AG10803 (cell line): ENCODE measurements around the gene TEX2.
"Not testable (repeated sequence)": the region's sequence is repeated elsewhere in the genome, so short reads cannot be mapped to it uniquely, and the experiment has no call there.

Experiments used
- DNase-seq: peaks from one replicate; pipeline ENCODE4 v3.0.0; 2010; ENCODE audit warnings: low read depth
- H3K4me3 ChIP-seq: 2 replicates; pipeline ENCODE4 v1.5.1; 2011; ENCODE audit warnings: mild to moderate bottlenecking, low read length, control low read depth
- TF ChIP-seq, protein P1 (sequence below): conservative IDR thresholded peaks from 2 replicates; pipeline ENCODE4 v1.5.1; 2011; ENCODE audit warnings: mild to moderate bottlenecking, low read length, control low read depth, inconsistent platforms

Gene TEX2

DNA sequence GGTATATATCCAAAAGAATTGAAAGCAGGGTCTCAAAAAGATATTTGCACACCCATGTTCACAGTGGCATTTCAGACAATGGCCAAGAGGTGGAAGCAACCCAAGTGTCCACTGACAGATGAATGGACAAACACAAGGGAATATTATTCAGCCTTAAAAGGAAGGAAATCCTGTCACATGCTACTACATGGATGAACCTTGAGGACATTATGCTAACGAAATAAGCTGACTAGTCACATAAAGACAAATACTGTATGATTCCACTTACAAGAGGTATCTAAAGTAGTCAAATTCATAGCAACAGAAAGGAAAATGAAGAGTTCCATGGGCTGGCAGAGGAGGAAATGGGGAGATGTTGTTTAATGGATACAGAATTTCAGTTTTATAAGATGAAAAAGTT lies 41.4 kb downstream of the TEX2 start:
- TF ChIP-seq, protein P1, sequence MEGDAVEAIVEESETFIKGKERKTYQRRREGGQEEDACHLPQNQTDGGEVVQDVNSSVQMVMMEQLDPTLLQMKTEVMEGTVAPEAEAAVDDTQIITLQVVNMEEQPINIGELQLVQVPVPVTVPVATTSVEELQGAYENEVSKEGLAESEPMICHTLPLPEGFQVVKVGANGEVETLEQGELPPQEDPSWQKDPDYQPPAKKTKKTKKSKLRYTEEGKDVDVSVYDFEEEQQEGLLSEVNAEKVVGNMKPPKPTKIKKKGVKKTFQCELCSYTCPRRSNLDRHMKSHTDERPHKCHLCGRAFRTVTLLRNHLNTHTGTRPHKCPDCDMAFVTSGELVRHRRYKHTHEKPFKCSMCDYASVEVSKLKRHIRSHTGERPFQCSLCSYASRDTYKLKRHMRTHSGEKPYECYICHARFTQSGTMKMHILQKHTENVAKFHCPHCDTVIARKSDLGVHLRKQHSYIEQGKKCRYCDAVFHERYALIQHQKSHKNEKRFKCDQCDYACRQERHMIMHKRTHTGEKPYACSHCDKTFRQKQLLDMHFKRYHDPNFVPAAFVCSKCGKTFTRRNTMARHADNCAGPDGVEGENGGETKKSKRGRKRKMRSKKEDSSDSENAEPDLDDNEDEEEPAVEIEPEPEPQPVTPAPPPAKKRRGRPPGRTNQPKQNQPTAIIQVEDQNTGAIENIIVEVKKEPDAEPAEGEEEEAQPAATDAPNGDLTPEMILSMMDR, result no peak
- DNase-seq, result no peak
- no peak overlapping the region for H3K4me3 ChIP-seq

DNA sequence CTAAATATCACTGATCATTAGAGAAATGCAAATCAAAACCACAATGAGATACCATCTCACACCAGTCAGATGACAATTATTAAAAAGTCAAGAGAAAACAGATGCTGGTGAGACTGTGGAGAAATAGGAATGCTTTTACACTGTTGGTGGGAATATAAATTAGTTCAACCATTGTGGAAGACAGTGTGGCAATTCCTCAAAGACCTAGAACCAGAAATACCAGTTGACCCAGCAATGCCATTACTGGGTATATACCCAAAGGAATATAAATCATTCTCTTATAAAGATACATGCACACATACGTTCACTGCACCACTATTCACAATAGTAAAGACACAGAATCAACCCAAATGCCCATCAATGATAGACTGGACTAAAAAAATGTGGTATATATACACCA lies 42.5 kb downstream of the TEX2 start:
- DNase-seq, result peak; percentile 45
- H3K4me3 ChIP-seq, result not testable (repeated sequence)

DNA sequence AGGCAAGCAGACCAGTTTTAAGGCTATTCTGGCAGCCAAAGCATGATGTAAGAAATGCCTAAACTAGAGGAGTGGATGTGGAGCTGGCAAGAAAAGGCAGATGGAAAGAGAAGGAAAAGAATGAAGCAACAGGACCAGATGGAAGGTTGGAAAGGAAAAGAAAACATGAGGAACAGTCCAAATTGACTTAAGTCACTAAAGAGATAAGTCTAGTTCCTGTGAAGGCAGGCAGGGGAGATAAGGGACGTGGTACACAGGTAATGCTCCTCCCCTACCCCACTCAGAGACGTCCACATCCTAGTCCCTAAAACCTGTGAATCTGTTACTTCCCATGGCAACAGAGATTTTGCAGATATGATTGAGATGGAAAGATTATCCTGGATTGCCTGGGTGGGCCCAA lies 43.5 kb downstream of the TEX2 start:
- TF ChIP-seq, protein P1, result no peak
- peak; percentile 54 for DNase-seq
- no peak overlapping the region for H3K4me3 ChIP-seq

DNA sequence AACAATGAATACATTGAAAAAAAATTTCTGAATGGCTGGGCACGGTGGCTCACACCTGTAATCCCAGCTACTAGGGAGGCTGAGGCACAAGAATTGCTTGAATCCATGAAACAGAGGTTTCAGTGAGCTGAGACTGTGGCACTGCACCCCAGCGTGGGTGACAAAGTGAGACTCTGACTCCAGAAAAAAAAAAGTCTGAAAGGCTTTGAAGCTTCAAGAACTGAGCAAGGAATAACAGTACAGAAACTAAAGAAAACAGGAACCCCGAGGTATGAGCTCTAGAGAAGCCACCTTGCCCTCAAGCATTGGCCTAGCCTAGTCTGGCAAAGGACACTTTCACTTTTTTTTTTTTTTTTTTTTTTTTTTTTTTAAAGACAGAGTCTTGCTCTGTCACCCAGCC lies 45.0 kb downstream of the TEX2 start:
- TF ChIP-seq, protein P1, result no peak
- no peak overlapping the region for H3K4me3 ChIP-seq
- DNase-seq, result no peak

DNA sequence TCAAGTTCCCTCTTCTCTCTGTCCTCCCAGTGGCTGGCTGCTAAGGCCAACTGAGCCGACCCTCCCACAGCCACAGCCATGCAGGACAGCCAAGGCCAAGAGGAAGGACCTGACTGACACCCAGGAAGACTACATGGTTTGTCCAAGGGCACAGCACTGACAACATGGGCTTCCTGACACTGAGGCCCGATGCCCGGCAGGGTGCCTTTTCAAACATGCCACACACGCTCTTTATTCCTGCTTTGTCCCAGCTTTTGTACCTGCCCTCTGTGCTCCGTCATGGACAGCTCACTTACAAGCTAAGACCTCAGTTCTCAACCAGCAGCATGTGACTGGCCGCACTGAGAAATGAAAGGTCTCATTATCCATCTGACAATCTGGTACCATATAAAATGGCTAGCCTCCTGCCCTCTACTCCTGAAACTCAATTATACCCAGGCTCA lies 45.8 kb downstream of the TEX2 start:
- no peak overlapping the region for H3K4me3 ChIP-seq
- no peak for DNase-seq
- TF ChIP-seq, protein P1, result no peak

DNA sequence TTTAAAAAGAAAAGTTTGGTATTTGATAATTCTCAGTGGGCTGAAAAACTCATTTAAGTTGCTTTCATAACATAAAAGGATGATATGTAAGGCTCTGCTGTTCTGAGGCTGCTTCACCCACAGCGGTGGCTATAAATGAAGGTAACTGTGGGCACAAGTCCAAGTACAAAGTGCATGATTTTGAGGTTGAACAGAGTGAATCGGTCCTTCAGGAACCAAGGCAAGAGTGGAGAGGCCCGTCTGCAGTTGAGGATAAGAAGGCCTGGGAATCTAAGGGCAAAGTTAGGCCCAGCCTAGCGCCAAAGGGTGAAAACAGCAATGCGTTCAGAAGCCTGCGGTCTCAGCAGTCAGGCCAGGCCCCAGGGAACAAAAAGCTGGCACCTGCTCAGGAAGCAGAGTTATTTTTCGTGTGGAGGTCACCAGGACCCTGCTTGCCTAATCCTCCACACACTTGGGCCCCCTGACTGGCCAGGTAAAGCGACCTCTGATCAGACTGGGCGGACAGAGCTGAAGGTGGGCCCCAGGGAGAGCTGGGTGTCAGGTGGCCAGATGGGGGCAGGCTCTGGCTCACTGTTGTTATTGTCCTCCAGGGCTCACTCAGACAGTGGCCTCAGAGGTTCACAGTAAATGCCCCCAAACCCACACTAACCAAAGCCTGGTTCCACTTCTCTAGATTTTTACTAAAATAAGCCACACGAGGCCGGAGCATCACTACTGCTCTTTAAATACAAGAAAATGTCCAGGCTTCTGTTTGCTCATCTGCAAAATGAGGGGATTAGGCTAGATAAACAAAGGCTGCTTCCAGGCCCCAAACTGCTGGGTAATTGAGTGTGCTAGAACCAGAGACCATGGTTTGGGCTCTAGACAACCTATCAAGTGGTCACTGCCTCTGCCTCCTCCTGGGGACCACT lies 46.5 kb downstream of the TEX2 start:
- H3K4me3 ChIP-seq, result no peak overlapping the region
- no peak for DNase-seq
- TF ChIP-seq, protein P1, result no peak

DNA sequence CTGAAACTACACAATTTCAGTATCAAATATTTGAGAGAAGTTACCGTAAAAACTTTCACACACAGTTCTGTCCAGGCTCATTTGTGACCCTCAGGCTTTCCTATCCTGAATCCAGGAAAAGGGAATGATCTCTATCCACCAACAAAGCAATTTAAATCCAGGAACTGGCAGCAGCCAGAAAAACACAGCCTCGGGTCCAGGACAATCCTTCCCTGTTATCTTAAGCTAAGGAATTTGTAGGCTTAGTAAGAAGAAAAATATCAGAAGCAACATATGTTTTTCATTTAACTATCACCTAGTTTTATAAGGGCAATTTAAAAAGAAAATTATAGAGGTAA lies 47.1 kb downstream of the TEX2 start:
- peak; percentile 51 for DNase-seq
- H3K4me3 ChIP-seq, result no peak overlapping the region
- TF ChIP-seq, protein P1, result no peak

DNA sequence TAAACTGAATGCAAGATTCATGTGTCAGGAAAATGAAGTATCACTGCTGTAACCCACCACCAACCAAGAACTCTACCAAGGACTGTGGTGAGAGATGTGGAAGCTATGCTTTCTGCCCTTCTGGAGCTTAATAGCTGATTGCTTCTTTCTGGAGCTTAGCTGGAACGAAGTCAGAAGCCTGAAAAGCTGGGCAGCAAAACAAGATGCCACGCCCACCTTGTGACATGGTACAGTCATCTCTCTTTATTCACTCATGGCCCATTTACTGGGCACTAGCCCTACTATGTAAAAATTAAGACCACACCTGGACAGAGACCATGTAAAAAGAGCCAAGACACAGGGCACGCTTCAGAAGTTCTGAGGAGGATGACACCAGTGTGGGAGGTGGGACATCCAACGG lies 48.1 kb downstream of the TEX2 start:
- no peak overlapping the region for H3K4me3 ChIP-seq
- TF ChIP-seq, protein P1, result no peak
- no peak for DNase-seq
